GM19035 (cell line): ENCODE measurements around the gene TAS2R60.
A peak's percentile ranks its signal among the peaks of the same experiment; 100 is the strongest.
"Not testable (repeated sequence)": the region's sequence is repeated elsewhere in the genome, so short reads cannot be mapped to it uniquely, and the experiment has no call there.

ENCODE experiments used
- ATAC-seq: cut with Tn5 transposase; IDR thresholded peaks from one replicate; pipeline ENCODE4 v1.9.1; 2021; ENCODE audit not compliant: unreplicated experiment

Gene TAS2R60, protein sequence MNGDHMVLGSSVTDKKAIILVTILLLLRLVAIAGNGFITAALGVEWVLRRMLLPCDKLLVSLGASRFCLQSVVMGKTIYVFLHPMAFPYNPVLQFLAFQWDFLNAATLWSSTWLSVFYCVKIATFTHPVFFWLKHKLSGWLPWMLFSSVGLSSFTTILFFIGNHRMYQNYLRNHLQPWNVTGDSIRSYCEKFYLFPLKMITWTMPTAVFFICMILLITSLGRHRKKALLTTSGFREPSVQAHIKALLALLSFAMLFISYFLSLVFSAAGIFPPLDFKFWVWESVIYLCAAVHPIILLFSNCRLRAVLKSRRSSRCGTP

DNA sequence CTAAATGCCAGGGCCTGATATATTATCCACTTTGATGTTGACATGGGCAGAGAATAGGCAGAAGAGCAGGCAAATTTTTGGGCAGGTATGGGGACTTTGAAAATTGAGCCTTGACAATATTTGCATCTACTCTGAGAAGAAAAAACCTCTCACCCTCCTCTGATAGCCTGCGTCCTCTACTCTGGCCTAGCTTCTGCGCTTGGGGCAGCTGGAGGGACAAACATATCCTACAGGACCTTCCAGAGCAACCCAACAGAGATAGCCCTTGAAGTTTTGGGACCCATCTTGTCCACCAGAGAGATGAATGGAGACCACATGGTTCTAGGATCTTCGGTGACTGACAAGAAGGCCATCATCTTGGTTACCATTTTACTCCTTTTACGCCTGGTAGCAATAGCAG is at the start of gene TAS2R60:
TAS2R60 (plus strand) TSS at position 301 of the 400 bp plus-strand sequence; CDS start at position 301, 0 bp downstream.
- no peak for ATAC-seq

DNA sequence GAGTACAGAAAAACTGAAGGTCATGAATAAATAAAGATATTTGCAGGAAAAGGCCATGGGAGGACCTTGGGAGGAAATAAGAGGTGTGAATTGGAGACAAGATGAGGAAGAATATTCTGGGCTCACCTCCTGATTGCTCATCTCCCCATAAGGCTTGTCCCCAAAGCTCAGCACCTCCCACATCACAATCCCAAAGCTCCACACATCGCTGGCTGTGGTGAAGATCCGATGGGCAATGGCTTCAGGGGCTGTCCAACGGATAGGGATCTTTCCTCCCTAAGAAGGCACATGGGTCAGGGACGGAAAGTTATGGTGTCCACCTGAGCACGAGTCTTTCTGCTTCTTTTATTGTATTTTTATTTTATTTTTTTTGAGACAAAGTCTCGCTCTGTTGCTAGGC is 49.2 kb upstream of the TAS2R60 start:
- no peak for ATAC-seq

DNA sequence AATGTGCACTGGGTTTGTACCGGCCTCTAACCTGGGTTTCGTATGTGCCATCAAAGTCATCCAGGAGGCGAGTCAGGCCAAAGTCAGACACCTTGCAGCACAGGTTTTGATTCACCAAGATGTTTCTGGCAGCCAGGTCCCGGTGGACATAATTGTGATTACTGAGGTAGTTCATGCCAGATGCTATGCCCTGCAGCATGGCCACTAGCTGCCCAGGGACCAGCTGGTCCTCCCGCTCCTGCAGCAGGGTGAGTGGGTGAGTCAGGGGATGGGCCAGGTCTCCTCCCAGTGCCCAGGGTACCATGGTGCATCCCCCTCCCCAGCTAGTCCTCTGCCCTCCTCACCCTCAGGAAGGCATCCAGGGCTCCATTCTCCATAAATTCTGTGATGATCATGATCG is 48.5 kb upstream of the TAS2R60 start:
- no peak for ATAC-seq

DNA sequence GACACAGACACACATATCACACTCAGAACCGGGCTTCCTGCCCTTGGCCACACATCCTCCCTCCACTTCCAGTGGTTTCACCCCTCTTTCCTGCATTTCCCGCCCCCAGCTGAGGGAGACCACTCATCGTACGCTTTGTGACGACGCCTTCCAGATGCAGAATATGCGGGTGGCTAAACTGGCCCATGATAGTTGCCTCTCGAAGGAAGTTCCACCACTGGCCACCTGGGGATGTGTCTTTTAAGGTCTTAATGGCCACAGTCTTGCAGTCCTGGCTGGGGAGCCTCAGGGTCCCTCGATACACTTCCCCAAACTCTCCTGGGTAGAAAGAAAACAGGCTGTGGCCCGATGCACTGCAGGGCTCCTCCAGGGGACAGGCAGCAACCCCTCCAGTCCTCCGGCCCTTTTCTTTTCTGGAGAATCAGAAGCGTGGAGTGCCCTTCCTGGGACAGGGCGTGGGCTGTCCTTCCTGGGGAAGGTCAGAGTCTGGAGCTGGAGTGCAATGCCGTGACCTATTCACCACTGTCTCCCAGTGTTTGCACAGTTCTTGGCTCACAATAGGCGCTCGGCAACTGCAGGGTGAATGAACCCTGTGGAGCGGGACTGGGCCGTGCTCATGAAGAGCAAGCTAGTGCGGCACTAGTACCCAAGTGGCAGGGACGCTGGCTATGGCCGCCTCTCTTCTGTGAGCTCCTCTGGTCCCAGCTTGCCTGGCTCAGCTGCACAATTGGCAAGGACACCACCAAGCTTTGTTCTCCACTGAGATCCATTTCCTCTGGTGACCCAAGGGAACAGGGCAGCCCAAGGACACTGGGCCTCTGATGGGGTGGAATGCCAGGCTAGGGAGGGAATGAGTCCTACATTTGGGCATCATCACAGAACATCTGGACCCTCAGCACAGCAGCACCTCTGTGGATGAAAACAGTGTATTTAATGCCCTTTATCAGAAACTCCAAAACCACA is 47.8 kb upstream of the TAS2R60 start:
- ATAC-seq, result peak; percentile 44

DNA sequence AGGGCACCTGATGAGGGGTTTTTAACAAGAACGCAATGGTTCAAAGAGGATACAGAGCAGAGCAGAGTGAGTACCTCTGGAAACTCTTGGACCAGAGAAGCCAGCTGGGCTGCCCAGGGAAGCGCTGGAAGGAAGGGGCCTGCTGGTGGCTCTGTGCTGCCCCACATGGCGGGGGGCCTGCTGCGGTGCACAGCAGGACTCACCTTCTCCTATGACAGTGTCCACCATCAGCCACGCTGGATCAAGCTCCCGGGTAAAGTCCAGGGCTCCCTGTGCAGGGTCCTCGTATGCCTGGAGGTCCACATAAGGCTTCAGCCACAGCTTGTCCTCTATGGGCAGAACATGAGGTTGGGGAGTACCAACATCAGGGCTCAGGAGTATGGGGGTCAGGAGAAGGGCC is 47.1 kb upstream of the TAS2R60 start:
- ATAC-seq, result no peak

DNA sequence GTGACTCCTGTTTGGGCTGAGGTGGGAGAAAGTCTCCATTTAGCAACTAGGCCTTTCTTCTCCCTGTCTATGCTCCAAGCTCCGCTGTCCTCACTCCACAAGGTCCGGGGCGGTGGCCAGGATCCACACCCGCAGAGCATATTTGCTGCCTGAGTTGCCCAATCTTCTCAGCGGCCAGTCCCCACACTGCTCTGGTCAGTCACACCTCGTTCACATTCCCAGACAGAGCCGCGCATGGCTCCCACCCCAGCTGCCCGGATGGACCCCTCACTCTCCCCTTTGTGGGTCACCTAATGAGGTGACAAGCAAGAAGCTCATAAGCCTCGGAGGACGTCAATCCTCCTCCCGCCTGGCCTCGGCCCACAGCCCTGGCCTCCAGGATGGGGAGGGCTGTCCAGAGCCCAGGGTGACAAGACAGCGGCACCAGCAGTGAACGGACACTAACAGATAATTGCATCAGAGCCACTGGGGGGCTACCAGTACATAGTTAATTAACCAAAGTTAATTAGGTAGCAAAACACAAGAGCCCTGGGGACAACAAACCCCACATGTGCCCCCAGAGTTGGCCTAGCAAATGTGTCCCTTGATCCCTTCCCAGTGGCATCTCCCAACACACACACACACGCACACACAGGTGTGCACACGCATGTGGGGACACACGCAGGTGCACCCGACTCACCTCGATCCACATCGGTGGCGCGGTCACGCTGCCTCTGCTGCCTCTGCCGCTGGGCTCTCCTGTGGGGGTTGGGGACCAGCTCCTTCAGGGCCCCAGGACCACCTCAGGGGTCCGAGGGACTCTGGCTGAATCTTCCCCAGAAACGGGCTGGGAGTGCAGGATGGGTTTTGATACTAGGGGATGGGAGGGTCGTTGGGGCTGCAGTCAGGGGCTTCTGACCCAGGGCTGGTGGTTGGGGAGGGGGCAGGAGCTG is 46.4 kb upstream of the TAS2R60 start:
- ATAC-seq, result no peak

DNA sequence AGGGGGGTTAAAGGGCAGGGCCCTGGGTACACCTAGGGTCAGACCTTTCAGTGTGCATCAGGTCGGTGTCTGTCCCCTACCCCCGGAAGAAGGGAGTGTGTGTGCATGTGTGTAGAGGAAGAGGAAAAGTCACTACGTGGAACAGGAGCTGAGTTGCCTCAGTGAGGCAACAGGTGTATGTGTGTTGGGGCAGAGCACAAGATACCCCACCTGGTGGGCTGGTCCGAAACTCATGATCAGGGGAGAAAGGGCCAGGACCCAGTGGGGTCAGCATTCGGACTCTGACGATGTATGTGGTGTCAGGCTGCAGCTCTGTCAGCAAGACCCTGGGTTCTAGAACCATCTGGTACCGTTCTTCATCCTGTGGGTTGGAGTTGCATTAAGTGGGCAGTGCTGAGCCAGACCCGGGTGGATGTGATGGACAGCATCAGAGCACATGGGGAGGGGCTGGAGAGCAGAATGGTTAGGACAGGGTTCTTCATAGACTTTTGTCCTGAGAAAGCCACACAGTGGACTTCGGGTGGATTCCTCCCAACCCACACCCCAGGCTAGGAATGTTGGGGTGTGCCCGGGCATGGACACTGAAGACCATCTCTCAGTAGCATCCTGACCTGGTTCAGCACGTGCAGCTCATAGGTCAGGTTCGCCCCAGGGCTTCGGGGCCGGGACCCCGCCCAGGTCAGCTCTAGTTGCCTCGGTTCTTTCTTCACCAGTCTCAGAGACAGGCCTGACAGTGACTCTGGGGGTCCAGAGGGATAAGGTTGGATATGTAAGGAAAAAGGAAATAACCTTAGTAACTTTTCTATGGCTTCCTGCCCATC is 45.3 kb upstream of the TAS2R60 start:
- ATAC-seq, result no peak

DNA sequence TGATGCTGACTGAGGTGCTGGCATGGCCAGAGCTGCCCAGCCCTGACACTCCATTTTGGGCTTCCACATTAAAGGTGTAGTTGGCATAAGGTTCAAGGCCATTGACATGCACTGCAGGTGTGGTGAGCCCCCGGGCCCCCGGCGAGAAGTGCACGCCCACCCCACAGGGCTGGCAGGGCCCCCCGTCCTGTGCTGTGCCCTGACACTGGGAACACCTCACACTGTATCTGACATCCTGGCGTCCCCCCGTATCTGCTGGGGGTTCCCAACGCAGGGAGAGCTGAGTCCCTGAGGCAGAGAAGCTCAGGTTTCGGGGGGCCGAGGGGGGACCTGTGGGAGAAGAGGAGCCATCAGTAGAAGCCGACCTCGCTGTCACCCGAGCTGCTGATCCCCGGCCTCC is 44.6 kb upstream of the TAS2R60 start:
- no peak for ATAC-seq

DNA sequence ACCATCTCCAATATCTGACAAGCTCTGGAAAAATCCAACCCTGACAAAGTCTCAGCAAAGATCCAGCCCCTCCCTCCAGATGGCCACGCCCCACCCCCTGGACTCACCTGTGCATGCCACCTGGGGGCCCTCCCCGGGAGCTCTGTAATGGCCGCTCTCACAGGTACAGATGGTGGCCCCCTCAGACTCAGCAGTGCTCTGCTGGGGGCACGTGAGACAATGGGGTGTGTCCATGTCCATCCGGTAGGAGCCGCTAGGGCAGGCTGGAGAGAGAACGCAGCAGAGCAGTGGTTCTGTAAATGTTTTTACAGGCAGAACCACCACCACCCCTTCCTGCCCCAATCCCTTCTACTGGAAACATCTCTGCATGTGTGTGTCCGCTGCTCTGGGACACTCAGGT is 44.1 kb upstream of the TAS2R60 start:
- no peak for ATAC-seq

DNA sequence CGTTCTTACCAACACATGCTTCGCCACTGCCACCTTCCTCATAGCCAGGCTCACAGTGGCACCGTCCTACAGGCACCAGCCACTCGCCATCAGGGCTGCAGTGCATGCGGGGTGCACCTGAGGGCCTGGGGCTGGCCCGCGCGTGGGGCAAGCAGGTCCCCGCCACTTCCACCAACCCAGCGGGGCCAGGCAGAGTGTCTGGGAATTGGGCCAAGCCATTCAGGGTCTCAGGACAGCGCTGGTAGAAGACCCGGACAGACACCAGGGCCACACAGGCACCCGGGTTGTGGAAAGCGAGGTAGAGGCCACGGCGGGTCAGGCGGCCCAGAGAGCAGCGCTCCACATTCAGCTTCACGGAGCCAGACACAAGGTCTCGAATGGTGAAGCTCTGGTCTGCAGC is 43.6 kb upstream of the TAS2R60 start:
- no peak for ATAC-seq

DNA sequence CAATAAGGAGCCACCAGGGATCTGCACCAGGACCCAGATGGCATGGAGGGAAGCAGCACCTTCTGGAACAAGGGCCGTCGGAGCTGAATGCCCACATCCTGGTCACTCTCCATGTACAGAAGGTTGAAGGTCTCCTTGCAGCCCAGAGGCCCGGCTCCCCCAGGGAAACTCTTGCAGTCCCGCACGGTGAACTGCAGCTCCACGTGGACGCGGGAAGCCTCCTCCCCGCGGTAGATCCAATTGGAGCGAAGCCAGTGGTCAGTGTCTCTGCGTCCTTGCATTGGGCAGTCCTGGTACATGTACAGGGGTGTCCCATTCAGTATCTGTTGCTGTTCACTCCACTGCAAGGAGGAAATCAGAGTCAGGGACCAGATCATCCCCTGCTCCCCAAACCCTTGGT is 42.0 kb upstream of the TAS2R60 start:
- ATAC-seq, result no peak

DNA sequence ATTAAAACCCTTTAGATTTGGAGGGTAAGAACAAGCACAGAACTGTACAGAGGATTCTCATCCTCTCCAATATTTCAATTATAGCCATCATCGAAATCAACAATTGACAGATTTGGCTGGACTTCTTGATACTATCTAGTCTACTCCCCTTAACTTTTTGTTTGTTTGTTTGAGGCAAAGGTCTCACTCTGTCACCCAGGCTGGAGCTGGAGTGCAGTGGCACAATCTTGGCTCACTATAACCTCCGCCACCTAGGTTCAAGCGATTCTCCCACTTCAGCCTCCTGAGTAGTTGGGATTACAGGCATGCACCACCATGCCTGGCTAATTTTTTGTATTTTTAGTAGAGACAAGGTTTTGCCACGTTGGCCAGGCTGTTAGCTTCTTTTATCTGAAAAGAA is 41.0 kb upstream of the TAS2R60 start:
- ATAC-seq, result not testable (repeated sequence)

DNA sequence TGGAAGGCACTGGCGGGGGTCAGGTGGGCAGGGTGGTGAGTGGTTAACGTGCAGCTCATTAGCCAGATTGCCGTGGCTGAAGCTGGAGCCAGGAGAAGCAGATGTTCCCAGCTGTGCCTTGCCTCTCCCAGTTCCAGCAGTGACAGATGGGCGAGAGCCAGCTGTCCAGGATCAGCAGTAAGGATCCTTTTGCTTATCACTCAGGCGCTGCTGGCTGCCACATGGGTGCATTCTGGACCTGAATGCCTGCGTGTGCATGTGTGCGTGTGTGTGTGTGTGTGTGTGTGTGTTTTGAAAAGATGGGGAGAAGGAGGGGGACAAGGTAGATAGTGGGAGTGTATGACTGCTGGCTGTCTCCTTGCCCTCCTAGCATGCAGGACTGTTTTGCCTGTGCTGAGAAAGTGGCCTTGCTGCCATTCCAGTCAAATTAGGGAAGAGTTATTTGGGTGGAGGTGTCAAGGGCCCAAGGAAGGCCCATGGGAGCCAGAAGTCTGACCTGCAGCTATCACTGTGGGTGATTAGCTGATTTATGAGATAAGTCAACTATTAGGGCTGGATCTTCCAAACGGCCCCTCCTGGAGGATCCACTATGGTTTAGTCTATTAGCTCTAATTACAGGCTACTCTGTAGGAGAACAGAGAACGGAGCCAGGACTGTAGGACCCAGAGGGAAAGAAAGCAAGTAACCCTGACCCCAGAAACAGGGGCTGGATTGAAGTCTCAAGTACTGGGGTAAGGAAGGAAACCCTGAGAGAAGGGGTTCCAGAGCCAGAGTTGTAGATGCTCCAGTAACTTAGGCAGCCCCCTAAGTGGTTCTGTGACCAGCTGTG is 37.9 kb upstream of the TAS2R60 start:
- no peak for ATAC-seq

DNA sequence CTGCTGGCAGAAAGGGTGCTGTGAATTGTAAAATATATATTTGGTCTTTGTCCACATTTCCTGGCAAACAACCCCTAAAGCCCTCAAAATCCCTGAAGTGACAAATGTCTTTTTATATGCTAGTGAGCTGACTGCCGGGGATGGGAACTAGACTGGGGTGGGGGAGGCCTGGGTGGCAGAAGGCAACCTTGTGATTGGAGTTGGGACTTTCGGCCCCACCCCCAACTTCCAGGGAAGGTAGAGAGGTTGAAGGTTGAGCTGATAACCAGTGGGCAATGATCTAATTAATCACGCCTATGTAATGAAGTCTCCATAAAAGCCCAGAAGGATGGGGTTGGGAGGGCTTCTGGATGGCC is 37.3 kb upstream of the TAS2R60 start:
- ATAC-seq, result no peak

DNA sequence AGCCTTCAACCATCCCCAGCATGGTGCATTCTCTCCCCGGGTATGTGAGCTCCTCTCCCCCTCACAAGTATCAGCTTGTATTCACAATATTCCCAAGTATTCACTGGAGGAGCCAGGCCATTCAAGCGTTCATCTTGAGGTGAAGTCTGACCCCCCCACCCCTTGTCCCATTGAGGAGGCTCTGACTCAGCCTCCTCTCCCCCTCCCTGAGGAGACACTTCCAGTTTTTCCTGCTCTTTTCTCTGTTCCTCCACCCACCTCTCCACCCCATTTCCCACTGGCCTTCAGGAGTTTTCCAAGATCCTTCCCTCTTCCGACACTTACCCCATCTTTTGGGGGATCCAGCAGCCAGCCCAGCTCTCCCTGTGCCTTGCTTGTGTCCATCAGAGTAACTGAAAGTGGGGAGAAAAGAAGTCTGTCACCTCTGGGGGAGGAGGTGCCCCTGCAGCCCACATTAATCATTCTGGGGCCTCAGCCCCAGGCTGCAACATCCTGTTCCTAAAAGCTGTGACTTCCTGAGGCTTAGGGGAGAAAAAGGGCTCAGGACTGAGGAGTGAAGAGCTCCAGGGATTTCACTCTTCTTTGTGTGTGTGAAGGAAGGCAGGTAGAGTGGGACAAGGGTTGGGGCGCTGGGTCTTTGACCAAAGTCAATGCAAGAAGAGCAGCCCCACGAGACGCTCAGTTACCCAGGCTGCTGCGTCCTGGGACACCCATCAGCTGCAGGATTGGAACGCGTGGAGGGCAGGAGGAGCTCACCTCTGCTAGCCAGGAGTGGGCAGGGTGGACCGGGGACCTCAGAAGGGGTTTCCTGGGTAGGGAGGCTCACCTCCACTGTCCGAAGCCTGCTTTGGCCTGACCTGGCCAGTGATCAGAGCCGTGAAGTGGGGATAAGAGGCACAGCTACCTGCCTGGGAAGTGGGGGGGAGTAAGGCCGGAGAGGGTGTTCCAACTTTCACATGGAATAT is 35.7 kb upstream of the TAS2R60 start:
- no peak for ATAC-seq

DNA sequence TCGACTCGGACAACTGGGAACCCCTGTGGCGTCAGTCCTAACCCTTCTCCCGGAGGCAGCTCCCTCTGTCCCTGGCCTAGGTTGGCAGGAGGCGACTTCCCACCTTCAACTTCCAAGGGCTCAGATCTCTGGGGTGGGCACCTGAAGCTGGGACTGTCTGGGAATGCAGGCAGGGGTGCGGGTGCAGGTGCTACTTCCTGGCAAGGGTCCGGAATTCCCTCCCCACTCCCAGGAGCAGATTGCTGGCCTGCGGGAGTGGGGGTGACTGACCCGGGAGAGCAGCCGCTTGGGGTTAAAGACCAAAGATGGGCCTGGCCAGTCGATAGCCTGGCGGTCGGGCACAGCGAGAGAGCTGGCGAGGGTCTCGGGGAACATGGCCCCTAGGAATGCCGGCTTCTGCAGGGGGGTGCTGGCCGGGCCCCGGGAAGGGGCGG is 35.0 kb upstream of the TAS2R60 start:
- ATAC-seq, result no peak

DNA sequence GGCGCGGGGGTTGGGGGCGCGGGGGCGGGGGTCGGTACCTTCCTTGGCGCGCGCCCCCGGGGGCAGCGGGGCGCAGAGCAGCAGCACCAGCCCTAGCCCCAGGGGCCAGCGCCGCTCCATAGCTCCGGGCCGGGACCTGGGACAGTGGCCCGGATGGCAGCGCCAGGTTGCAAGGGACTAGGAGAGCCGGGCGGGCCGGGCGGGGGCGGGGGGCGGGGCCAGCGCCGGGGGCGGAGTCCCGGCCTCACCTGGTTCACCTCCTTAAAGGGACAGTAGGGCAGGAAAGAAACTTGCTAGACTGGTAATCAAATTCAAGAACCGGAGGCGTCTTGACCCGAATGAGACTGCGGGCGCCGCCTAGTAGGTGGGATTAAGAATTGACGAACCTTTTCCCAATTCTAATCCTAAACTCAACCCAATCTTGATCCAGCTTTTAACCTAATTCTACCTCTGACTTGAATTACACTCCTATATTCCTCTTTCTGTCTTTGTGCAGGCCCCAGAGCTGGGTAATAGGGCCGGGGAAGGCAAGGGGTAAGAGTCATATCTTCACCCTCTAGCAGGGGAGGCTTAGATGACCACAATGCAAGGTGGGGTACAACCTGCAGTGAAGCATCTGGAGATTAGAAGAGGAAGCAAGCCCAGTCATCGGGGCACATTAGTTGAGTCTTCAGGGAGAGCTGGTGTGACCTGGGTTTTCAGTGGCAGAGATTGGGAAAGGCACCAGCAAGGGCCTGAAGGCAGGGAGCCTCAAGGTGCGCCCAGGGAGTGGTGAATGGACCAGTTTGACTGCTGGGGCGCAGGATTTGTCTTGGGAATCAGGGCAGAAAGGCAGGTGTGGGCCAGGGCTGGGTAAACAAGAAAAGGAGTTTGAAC is 34.3 kb upstream of the TAS2R60 start, which contains the start of gene EPHA1:
EPHA1 (minus strand) TSS at position 171 of the 876 bp plus-strand sequence; CDS start at position 120, 51 bp downstream.
- no peak for ATAC-seq
